OCI-LY3 (cell line): Measurements from ENCODE around the gene IRAK2.

Experiments
- H2AFZ ChIP-seq: fragments of 200-600, 300-600 bp; shearing (Covaris generic); 2 replicates; pipeline ENCODE4 v1.6.0; 2014; ENCODE audit warnings: antibody characterized with exemption, low read depth, low read length
- H3K27ac ChIP-seq: fragments of 200-600, 300-600 bp; sonication (generic); 2 replicates; pipeline ENCODE4 v1.5.1; 2014; ENCODE audit warnings: mild to moderate bottlenecking, low read length, moderate library complexity, mixed read lengths
- H3K27me3 ChIP-seq: fragments of 200-600, 300-600 bp; sonication (generic); 2 replicates; pipeline ENCODE4 v1.6.1; 2014; ENCODE audit warnings: low read depth, low read length, mixed read lengths
- H3K36me3 ChIP-seq: fragments of 200-600, 300-600 bp; sonication (generic); replicated peaks from 2 replicates; pipeline ENCODE3; 2014; ENCODE audit warnings: low read depth, low read length, mixed read lengths
- H3K4me1 ChIP-seq: fragments of 300-600, 200-600 bp; sonication (generic); 2 replicates; pipeline ENCODE4 v1.6.1; 2014; ENCODE audit warnings: low read length, mixed read lengths
- H3K4me2 ChIP-seq: fragments of 200-600, 300-600 bp; sonication (generic); 2 replicates; pipeline ENCODE4 v1.6.1; 2014; ENCODE audit warnings: low read length, mixed read lengths
- H3K4me3 ChIP-seq: fragments of 300-600, 200-600 bp; sonication (generic); 2 replicates; pipeline ENCODE4 v1.5.1; 2014; ENCODE audit warnings: antibody characterized with exemption, mild to moderate bottlenecking, low read length, moderate library complexity
- H3K79me2 ChIP-seq: fragments of 300-600, 200-600 bp; shearing (Covaris generic); 2 replicates; pipeline ENCODE4 v1.6.1; 2014; ENCODE audit warnings: mild to moderate bottlenecking, low read length, mixed read lengths
- H3K9ac ChIP-seq: fragments of 300-600, 200-600 bp; shearing (Covaris generic); 2 replicates; pipeline ENCODE4 v1.6.0; 2014; ENCODE audit warnings: mild to moderate bottlenecking, low read length, moderate library complexity
- H3K9me3 ChIP-seq: fragments of 200-600, 300-600 bp; shearing (Covaris generic); 2 replicates; pipeline ENCODE4 v1.6.1; 2014; ENCODE audit warnings: low read length, mixed read lengths; ENCODE audit not compliant: insufficient read depth
- H4K20me1 ChIP-seq: fragments of 200-600, 300-600 bp; sonication (generic); 2 replicates; pipeline ENCODE4 v1.6.1; 2016; ENCODE audit warnings: low read length, mixed read lengths; ENCODE audit not compliant: insufficient read depth
- EZH2phosphoT487 ChIP-seq: fragments of 200-600 bp; shearing (Covaris generic); IDR thresholded peaks from 2 replicates; pipeline ENCODE4 v1.6.1; 2018; ENCODE audit warnings: antibody characterized with exemption, mixed run types, low read depth
- TF ChIP-seq, protein P1 (sequence below): fragments of 200-600, 300-600 bp; sonication (generic); IDR thresholded peaks from 2 replicates; pipeline ENCODE4 v1.5.1; 2014; ENCODE audit warnings: antibody characterized with exemption, low read length, low read depth

IRAK2 gene

DNA sequence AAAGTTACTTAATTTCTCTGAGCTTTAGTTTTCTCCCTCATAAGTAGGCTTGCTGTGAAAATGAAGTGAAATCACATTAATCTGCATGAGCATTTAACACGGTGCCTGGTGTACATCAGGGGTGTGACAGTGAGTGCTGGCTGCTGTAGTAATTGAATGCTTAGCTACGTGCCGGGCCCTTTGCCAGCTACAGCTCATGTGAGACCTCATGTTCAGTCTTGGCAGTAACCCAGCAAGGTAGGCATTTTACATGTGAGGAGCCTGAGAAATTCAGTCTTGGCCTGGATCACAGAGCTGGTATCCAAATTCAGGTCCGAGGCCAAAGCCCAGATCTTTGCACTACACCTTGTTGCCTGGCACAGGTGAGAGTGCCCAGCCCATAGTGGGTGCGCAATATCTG lies 118.9 kb downstream of the IRAK2 start:
- Histone ChIP-seq H3K4me3 (no peak overlapping the region), H3K27me3 (no peaks in the 10 kb centered on the region), H3K9me3 (no peaks in the 10 kb centered on the region), H4K20me1 (no peaks in the 10 kb centered on the region; the same call in 1 of the 2 replicates), H2AFZ (no peak overlapping the region), H3K4me2 (no peak overlapping the region), H3K9ac (no peak overlapping the region), H3K4me1 (no peaks in the 10 kb centered on the region), H3K27ac (no peak overlapping the region), H3K79me2 (no peaks in the 10 kb centered on the region), H3K36me3 (peaks cover 47% of the 10 kb centered on the region)
- TF ChIP-seq, protein P1, sequence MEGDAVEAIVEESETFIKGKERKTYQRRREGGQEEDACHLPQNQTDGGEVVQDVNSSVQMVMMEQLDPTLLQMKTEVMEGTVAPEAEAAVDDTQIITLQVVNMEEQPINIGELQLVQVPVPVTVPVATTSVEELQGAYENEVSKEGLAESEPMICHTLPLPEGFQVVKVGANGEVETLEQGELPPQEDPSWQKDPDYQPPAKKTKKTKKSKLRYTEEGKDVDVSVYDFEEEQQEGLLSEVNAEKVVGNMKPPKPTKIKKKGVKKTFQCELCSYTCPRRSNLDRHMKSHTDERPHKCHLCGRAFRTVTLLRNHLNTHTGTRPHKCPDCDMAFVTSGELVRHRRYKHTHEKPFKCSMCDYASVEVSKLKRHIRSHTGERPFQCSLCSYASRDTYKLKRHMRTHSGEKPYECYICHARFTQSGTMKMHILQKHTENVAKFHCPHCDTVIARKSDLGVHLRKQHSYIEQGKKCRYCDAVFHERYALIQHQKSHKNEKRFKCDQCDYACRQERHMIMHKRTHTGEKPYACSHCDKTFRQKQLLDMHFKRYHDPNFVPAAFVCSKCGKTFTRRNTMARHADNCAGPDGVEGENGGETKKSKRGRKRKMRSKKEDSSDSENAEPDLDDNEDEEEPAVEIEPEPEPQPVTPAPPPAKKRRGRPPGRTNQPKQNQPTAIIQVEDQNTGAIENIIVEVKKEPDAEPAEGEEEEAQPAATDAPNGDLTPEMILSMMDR, result no peak
- TF ChIP-seq EZH2phosphoT487, result no peak

DNA sequence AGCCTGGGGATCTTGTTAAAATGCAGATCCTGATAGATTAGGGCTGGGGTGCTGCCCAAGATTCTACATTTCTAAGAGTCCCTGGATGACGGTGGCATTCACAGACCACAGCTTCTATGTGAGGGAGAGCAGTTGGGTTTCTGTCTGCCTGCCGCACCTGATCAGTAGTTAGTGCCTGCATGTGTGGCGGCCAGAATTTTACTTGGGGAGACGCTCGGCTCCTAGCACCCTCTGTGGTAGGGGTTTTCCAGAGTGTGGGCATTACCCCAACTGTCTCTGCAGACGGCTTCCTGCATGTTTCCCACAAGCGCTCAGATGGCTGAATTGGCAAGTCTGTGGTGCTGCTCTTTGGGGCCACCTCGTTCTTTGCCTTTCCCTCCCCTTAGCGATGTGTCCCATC lies 119.8 kb downstream of the IRAK2 start:
- Histone ChIP-seq H3K4me1 (no peaks in the 10 kb centered on the region), H4K20me1 (no peaks in the 10 kb centered on the region; the same call in 1 of the 2 replicates), H3K27ac (no peak overlapping the region), H2AFZ (no peak overlapping the region), H3K27me3 (no peaks in the 10 kb centered on the region), H3K9ac (no peak overlapping the region), H3K9me3 (no peaks in the 10 kb centered on the region), H3K4me3 (no peak overlapping the region), H3K4me2 (no peak overlapping the region), H3K36me3 (peaks cover 46% of the 10 kb centered on the region), H3K79me2 (no peaks in the 10 kb centered on the region)
- TF ChIP-seq, protein P1, result no peak
- TF ChIP-seq EZH2phosphoT487, result no peak

DNA sequence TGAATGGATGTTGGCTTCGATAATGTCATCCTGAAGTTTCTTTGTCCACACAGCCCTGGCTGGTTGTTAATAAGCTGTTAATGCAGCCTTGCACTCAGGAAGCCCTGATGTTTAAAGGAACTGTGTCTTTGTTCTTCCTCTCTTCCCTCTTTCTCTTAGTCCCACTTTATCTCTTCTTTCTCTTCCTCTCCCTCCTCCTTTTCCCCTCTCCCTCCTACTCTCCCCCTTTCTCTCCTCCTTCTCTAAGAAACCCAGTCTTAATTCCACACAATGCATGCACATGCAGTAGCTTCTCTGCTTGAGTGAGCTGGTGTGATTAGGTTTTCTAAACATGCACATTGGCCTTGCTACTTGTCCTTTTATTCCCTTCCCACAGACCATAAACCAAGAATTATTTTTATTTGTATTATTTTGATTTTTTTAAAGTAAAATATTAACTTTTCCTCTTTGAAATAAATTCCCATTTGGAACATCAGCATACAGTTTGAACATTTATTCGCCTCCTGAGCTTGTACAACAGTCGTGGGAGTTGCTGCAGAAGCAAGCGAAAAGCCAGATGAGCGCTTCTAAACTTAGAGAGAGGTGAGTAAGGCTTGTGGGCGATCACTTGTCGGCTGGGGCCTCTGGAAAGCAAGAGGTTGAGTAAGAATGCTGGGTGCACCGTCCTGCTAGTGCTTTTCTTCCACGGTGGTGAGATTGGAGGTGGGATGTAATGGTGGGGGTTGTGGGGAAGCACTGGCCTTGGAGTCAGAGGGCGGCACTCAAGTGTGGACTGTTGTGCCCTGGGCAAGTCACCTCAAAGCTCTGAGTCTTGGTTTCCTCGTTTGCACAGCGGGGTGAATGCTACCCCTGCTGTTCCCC lies 120.8 kb downstream of the IRAK2 start:
- Histone ChIP-seq H3K79me2 (no peaks in the 10 kb centered on the region), H2AFZ (no peak overlapping the region), H3K9ac (no peak overlapping the region), H3K4me1 (no peaks in the 10 kb centered on the region), H3K27me3 (no peaks in the 10 kb centered on the region), H4K20me1 (no peaks in the 10 kb centered on the region; the same call in 1 of the 2 replicates), H3K4me3 (no peak overlapping the region), H3K27ac (no peak overlapping the region), H3K4me2 (no peak overlapping the region), H3K9me3 (no peaks in the 10 kb centered on the region), H3K36me3 (peaks cover 42% of the 10 kb centered on the region)
- TF ChIP-seq EZH2phosphoT487, result no peak
- TF ChIP-seq, protein P1, result no peak

- no peaks in the 10 kb centered on the region for H3K27me3 ChIP-seq
- H3K4me3 ChIP-seq, result no peak overlapping the region
- H3K79me2 ChIP-seq, result no peaks in the 10 kb centered on the region
- no peak overlapping the region for H3K27ac ChIP-seq
- no peaks in the 10 kb centered on the region; the same call in 1 of the 2 replicates for H4K20me1 ChIP-seq
- no peak overlapping the region for H2AFZ ChIP-seq
- no peak overlapping the region for H3K4me2 ChIP-seq
- no peaks in the 10 kb centered on the region for H3K4me1 ChIP-seq
- no peak overlapping the region for H3K9ac ChIP-seq
- H3K36me3 ChIP-seq, result peaks cover 36% of the 10 kb centered on the region
- no peaks in the 10 kb centered on the region for H3K9me3 ChIP-seq
- TF ChIP-seq EZH2phosphoT487, result no peak
- TF ChIP-seq, protein P1, result no peak
Observed at GRCh38 chr3:10286133-10286524, 121.4 kb downstream of the IRAK2 start.
